KG1 (cell line): ENCODE data around the gene SPOP.
"Not testable (repeated sequence)": the region's sequence is repeated elsewhere in the genome, so short reads cannot be mapped to it uniquely, and the experiment has no call there.

Source experiments
- DNase-seq: peaks from one replicate; lab custom pipeline; 2025; lab: John Stamatoyannopoulos, UW

Gene SPOP

GRCh38 chr17:49677933-49678847, at the start of gene SPOP:
TSS of gene SPOP (minus strand) at chr17:49678097. CDS start at chr17:49622810, 55,287 bp downstream.
- DNase-seq = peak; percentile 95

GRCh38 chr17:49727380-49727779, 49.5 kb upstream of the SPOP start:
- no peak for DNase-seq

GRCh38 chr17:49725452-49726130, 47.7 kb upstream of the SPOP start:
- no peak for DNase-seq

GRCh38 chr17:49724552-49724951, 46.7 kb upstream of the SPOP start:
- DNase-seq = not testable (repeated sequence)

GRCh38 chr17:49723423-49723822, 45.5 kb upstream of the SPOP start:
- no peak for DNase-seq

GRCh38 chr17:49722066-49722465, 44.2 kb upstream of the SPOP start:
- DNase-seq = no peak

GRCh38 chr17:49717371-49717861, 39.5 kb upstream of the SPOP start:
- no peak for DNase-seq

GRCh38 chr17:49716668-49717364, 38.9 kb upstream of the SPOP start:
- DNase-seq = no peak

- no peak for DNase-seq
Observed at GRCh38 chr17:49715717-49716279, 37.9 kb upstream of the SPOP start.

GRCh38 chr17:49715216-49715615, 37.3 kb upstream of the SPOP start:
- DNase-seq = no peak

GRCh38 chr17:49708515-49709183, 30.8 kb upstream of the SPOP start:
- DNase-seq = peak; percentile 69

GRCh38 chr17:49707608-49708514, 30.0 kb upstream of the SPOP start, which contains the start of gene SLC35B1:
TSS of gene SLC35B1 (minus strand) at chr17:49707964. CDS start at chr17:49707833, 131 bp downstream.
- DNase-seq = peak; percentile 97

- no peak for DNase-seq
Observed at GRCh38 chr17:49707246-49707607, 29.3 kb upstream of the SPOP start.

- DNase-seq = no peak
Observed at GRCh38 chr17:49705254-49705653, 27.4 kb upstream of the SPOP start.

GRCh38 chr17:49703557-49704277, 25.8 kb upstream of the SPOP start:
- no peak for DNase-seq

GRCh38 chr17:49700960-49701359, 23.1 kb upstream of the SPOP start:
- no peak for DNase-seq

GRCh38 chr17:49699966-49700575, 22.2 kb upstream of the SPOP start:
- no peak for DNase-seq

- DNase-seq = no peak
Observed at GRCh38 chr17:49698005-49698404, 20.1 kb upstream of the SPOP start.

GRCh38 chr17:49696233-49696761, 18.4 kb upstream of the SPOP start:
- DNase-seq = peak; percentile 51
